B cell (primary cell): Measurements from ENCODE around the gene ANKRD29. TPM values are rescaled to one million over a fixed set of nuclear protein-coding genes. Genes with fewer than 3 reads are reported as not detected.

Source experiments
- ATAC-seq: fragments of 200-7000 bp; cut with Tn5 transposase; one replicate; pipeline ENCODE4 v1.10.0; 2021; ENCODE audit warnings: low read depth, mild to moderate bottlenecking, moderate number of reproducible peaks, moderate library complexity
- CTCF ChIA-PET: fragments of 350-600 bp; sonication (Branson Sonifier 250); formaldehyde crosslinking; loops from one replicate; lab custom pipeline; 2021; ENCODE audit warnings: antibody characterized with exemption, inconsistent platforms; lab: Charles Lee
- POLR2A ChIA-PET: fragments of 350-600 bp; sonication (Branson Sonifier 250); formaldehyde crosslinking; loops from one replicate; lab custom pipeline; 2021; ENCODE audit warnings: antibody characterized with exemption; lab: Charles Lee
- DNase-seq: peaks from one replicate; pipeline ENCODE4 v3.0.0; 2013
- H2AFZ ChIP-seq: 2 replicates; pipeline ENCODE4 v1.6.1; 2012; ENCODE audit warnings: mild to moderate bottlenecking, low read depth, low read length; ENCODE audit not compliant: insufficient read depth, poor library complexity, severe bottlenecking
- H3K27ac ChIP-seq, 2 donors: 1 replicate in 1 of 2; 2 replicates in 1 of 2; pipeline ENCODE4 v1.5.1; 2012 to 2013; ENCODE audit warnings: low read length in 2 of 2, mild to moderate bottlenecking in 2 of 2, moderate library complexity in 1 of 2
- H3K27me3 ChIP-seq, 4 experiments: fragments of 200-600 bp in 1 of 4; sonication (generic) in 1 of 4; replicated peaks in 1 of 4; 1 replicate in 2 of 4; 2 replicates in 2 of 4; pipeline versions ENCODE4 v1.6.1 to v1.7.0; 2013 to 2016; ENCODE audit warnings: low read length in 3 of 4, mild to moderate bottlenecking in 2 of 4, mixed read lengths in 1 of 4, moderate library complexity in 1 of 4; ENCODE audit not compliant: insufficient read depth in 4 of 4, control insufficient read depth in 3 of 4; ENCODE audit errors: control extremely low read depth in 1 of 4
- H3K36me3 ChIP-seq, 2 experiments: replicated peaks in 1 of 2; 1 replicate in 1 of 2; 2 replicates in 1 of 2; pipeline versions ENCODE4 v1.6.1 to v1.7.1; 2013; ENCODE audit warnings: low read length in 1 of 2; ENCODE audit not compliant: insufficient read depth in 2 of 2, control insufficient read depth in 1 of 2; ENCODE audit errors: control extremely low read depth in 1 of 2, extremely low read depth in 1 of 2
- H3K4me1 ChIP-seq, 2 donors: fragments of 200-600 bp in 1 of 2; sonication (generic) in 1 of 2; 1 replicate in 1 of 2; 2 replicates in 1 of 2; pipeline versions ENCODE4 v1.5.1 to v1.6.1; 2013 to 2017; ENCODE audit warnings: low read length in 2 of 2; ENCODE audit not compliant: control insufficient read depth in 2 of 2, insufficient read depth in 2 of 2
- H3K4me2 ChIP-seq: replicated peaks from 2 replicates; pipeline ENCODE3; 2012; ENCODE audit warnings: mild to moderate bottlenecking, low read depth, low read length; ENCODE audit not compliant: poor library complexity, severe bottlenecking
- H3K4me3 ChIP-seq, 5 experiments: fragments of 200-600 bp in 1 of 5; sonication (generic) in 1 of 5; 1 replicate in 3 of 5; 2 replicates in 2 of 5; pipeline versions ENCODE4 v1.5.1 to v1.7.0; 2011 to 2016; ENCODE audit warnings: low read length in 4 of 5, mild to moderate bottlenecking in 4 of 5, low read depth in 2 of 5, control low read depth in 1 of 5, moderate library complexity in 1 of 5; ENCODE audit not compliant: insufficient read depth in 1 of 5; ENCODE audit errors: control extremely low read depth in 1 of 5, extremely low read depth in 1 of 5
- H3K79me2 ChIP-seq: fragments of 200-600 bp; sonication (generic); one replicate; pipeline ENCODE4 v1.6.0; 2016; ENCODE audit warnings: low read length; ENCODE audit not compliant: control insufficient read depth, insufficient read depth
- H3K9ac ChIP-seq: fragments of 200-600 bp; sonication (generic); 2 replicates; pipeline ENCODE4 v1.6.1; 2017; ENCODE audit warnings: mild to moderate bottlenecking, low read length, moderate library complexity
- H3K9me3 ChIP-seq, 3 donors: one replicate each; pipeline versions ENCODE4 v1.6.1 to v1.7.1; 2013; ENCODE audit warnings: low read length in 2 of 3; ENCODE audit not compliant: control insufficient read depth in 2 of 3, insufficient read depth in 1 of 3; ENCODE audit errors: control extremely low read depth in 1 of 3
- H4K20me1 ChIP-seq: 2 replicates; pipeline ENCODE4 v1.6.0; 2012; ENCODE audit warnings: mild to moderate bottlenecking, low read length; ENCODE audit not compliant: insufficient read depth, control insufficient read depth, poor library complexity, severe bottlenecking
- H3K27ac Mint-ChIP-seq: one replicate; pipeline ENCODE4 v1.8.0; 2021; ENCODE audit warnings: mixed read lengths
- H3K27me3 Mint-ChIP-seq: one replicate; pipeline ENCODE4 v1.8.0; 2021; ENCODE audit warnings: mixed read lengths
- H3K4me1 Mint-ChIP-seq: one replicate; pipeline ENCODE4 v1.8.0; 2021; ENCODE audit warnings: mixed read lengths
- H3K4me3 Mint-ChIP-seq: one replicate; pipeline ENCODE4 v1.8.0; 2021; ENCODE audit warnings: mixed read lengths
- H3K9me3 Mint-ChIP-seq: one replicate; pipeline ENCODE4 v1.8.0; 2022; ENCODE audit warnings: mixed read lengths; ENCODE audit not compliant: insufficient read depth
- CTCF ChIP-seq: fragments of 200-600 bp; IDR thresholded peaks from one replicate; pipeline ENCODE4 v1.8.0; 2022; ENCODE audit warnings: antibody characterized with exemption, mild to moderate bottlenecking
- EZH2 ChIP-seq: IDR thresholded peaks from 2 replicates; pipeline ENCODE4 v1.6.1; 2012; ENCODE audit warnings: borderline replicate concordance, low read depth, mild to moderate bottlenecking, moderate library complexity, low read length; ENCODE audit not compliant: insufficient read depth, poor library complexity, severe bottlenecking
- WGBS: methylation state at CpG from one replicate; pipeline ENCODE4 v1.1.5; 2013; ENCODE audit warnings: missing lambda C conversion rate; ENCODE audit not compliant: insufficient coverage; 5-methylcytosine and 5-hydroxymethylcytosine counted together
- intact Hi-C: fragments of 100-400 bp; cut with micrococcal nuclease; formaldehyde crosslinking; loops from one replicate; pipeline ENCODE4 v1.10.0; 2022
- polyA plus RNA-seq: library from polyadenylated mRNA; depleted of rRNA; stranded (reverse); fragments of >200 nt; gene quantifications from 2 replicates; pipeline ENCODE4 v1.2.3, GENCODE V29; 2012
- total RNA-seq, 2 donors: library from RNA; stranded (reverse); fragments of 120-200 nt in 1 of 2; gene quantifications; 1 replicate in 1 of 2; 2 replicates in 1 of 2; pipeline versions ENCODE4 v1.2.3 to v1.2.4, GENCODE V29; 2013 to 2022

Gene ANKRD29
- total and polyA plus RNA-seq, 2 donors (not counting 1 experiment from before 2014, with no cell fraction given): not detected

GRCh38 chr18:23669202-23669766, 6.6 kb upstream of the ANKRD29 start:
- ChIA-PET POLR2A (no interaction called here), CTCF (no interaction called here)
- TF ChIP-seq EZH2 (no peak), CTCF (no peak)
- 92% methylated on average over 7 of the region's 8 CpGs for WGBS
- Histone ChIP-seq H2AFZ (no peak overlapping the region), H3K27me3 (peaks cover 0 to 6% (median 1%) of the 10 kb centered on the region in 4 experiments), H3K4me2 (no peak overlapping the region), H3K27ac (no peak overlapping the region), H3K9ac (no peak overlapping the region), H3K9me3 (no peaks in the 10 kb centered on the region), H3K4me1 (no peaks in the 10 kb centered on the region), H3K4me3 (no peak overlapping the region), H4K20me1 (no peaks in the 10 kb centered on the region), H3K36me3 (no peaks in the 10 kb centered on the region), H3K79me2 (no peaks in the 10 kb centered on the region)
- Mint-ChIP-seq H3K9me3 (no peaks in the 10 kb centered on the region), H3K27ac (no peak overlapping the region), H3K27me3 (peaks cover 21% of the 10 kb centered on the region), H3K4me3 (no peak overlapping the region), H3K4me1 (no peaks in the 10 kb centered on the region)
- DNase-seq (no peak), ATAC-seq (no peak)
- intact Hi-C loops: no loop called here

- intact Hi-C loops: no loop called here
- ChIA-PET POLR2A (no interaction called here), CTCF (no interaction called here)
- H3K79me2 ChIP-seq: no peaks in the 10 kb centered on the region
- no peaks in the 10 kb centered on the region for H3K9me3 ChIP-seq
- Mint-ChIP-seq H3K4me3 (no peak overlapping the region), H3K27ac (no peak overlapping the region), H3K4me1 (no peaks in the 10 kb centered on the region), H3K9me3 (no peaks in the 10 kb centered on the region), H3K27me3 (peaks cover 20% of the 10 kb centered on the region)
- H3K9ac ChIP-seq: no peak overlapping the region
- DNase-seq (no peak), ATAC-seq (no peak)
- H3K4me1 ChIP-seq: no peaks in the 10 kb centered on the region
- 86% methylated on average over 4 of the region's 4 CpGs for WGBS
- H3K27ac ChIP-seq: no peak overlapping the region
- TF ChIP-seq CTCF: no peak
- no peak for TF ChIP-seq EZH2
- no peak overlapping the region for H2AFZ ChIP-seq
- H3K27me3 ChIP-seq: peaks cover 0 to 6% (median 1%) of the 10 kb centered on the region in 4 experiments
- no peak overlapping the region for H3K4me3 ChIP-seq
- no peak overlapping the region for H3K4me2 ChIP-seq
- H3K36me3 ChIP-seq: no peaks in the 10 kb centered on the region
- H4K20me1 ChIP-seq: no peaks in the 10 kb centered on the region
These were observed 6.0 kb upstream of the ANKRD29 start for GRCh38 chr18:23668731-23669130.
